HUES6 (cell line): ENCODE results near the gene TAF11L6.
"Not testable (repeated sequence)": the region's sequence is repeated elsewhere in the genome, so short reads cannot be mapped to it uniquely, and the experiment has no call there.

Experiments
- H3K27ac ChIP-seq: 2 replicates; pipeline ENCODE4 v1.7.0; 2013; ENCODE audit warnings: low read depth, mild to moderate bottlenecking, low read length, inconsistent platforms
- H3K27me3 ChIP-seq: 2 replicates; pipeline ENCODE4 v1.6.1; 2013; ENCODE audit warnings: low read length; ENCODE audit not compliant: control insufficient read depth, insufficient read depth
- H3K36me3 ChIP-seq: 2 replicates; pipeline ENCODE4 v1.6.1; 2013; ENCODE audit warnings: low read length; ENCODE audit not compliant: control insufficient read depth, insufficient read depth
- H3K4me1 ChIP-seq: 2 replicates; pipeline ENCODE4 v1.6.1; 2013; ENCODE audit warnings: low read length; ENCODE audit not compliant: control insufficient read depth, insufficient read depth
- H3K4me3 ChIP-seq: 2 replicates; pipeline ENCODE4 v1.5.1; 2013; ENCODE audit warnings: low read depth, low read length
- H3K9ac ChIP-seq: one replicate; pipeline ENCODE4 v1.6.1; 2013; ENCODE audit warnings: mild to moderate bottlenecking, low read length
- H3K9me3 ChIP-seq: 2 replicates; pipeline ENCODE4 v1.6.1; 2013; ENCODE audit warnings: low read depth, low read length; ENCODE audit not compliant: control insufficient read depth, insufficient read depth

Gene TAF11L6

DNA sequence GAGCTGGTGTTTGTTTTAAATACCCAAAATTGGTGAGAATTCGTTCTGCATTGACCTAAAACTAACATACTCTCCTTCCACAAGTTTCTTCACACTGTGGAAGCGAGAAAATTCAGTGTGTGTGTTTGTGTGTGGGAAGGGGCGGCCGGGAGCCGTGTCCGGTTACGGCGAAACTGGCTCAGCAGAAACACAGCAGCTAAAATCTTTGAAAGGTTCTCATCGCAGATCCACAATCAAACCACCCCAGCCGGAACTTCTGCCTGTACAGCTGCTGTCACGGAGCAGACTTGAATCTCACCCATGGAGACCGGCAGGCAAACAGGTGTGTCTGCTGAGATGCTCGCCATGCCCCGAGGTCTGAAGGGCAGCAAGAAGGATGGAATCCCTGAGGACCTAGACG, at the start of gene TAF11L6:
TSS of gene TAF11L6 (plus strand) at position 301 of the 400 bp plus-strand sequence.
- H3K27me3 ChIP-seq, H3K36me3 ChIP-seq, H3K9me3 ChIP-seq, H3K4me1 ChIP-seq, H3K4me3 ChIP-seq, H3K27ac ChIP-seq, H3K9ac ChIP-seq: not testable (repeated sequence)

DNA sequence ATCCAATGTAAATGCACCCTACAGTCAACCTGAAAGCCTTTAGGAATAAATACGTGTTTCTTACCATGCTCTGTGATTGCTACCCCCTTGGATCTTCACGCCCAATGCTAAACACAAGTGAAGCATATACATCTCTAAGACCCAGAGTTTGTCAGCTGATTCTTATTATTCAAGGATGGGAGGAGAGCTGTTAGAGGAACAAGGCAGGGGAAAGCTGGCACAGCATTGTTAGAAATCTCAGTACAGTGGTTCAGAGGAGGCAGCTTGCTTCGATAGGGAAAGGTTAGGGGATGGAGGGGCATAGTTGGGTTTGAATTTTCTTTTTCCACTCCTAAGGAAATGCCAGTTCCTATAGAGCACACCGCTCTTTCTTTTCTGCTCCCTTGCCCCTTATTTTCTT, 47.1 kb upstream of the TAF11L6 start:
- no peaks in the 10 kb centered on the region for H3K36me3 ChIP-seq
- H3K4me1 ChIP-seq, result peaks cover 2% of the 10 kb centered on the region; the same call in 1 of the 2 replicates
- no peak overlapping the region for H3K4me3 ChIP-seq
- no peak overlapping the region for H3K9ac ChIP-seq
- H3K27me3 ChIP-seq, result no peaks in the 10 kb centered on the region
- no peak overlapping the region for H3K27ac ChIP-seq
- no peaks in the 10 kb centered on the region for H3K9me3 ChIP-seq

DNA sequence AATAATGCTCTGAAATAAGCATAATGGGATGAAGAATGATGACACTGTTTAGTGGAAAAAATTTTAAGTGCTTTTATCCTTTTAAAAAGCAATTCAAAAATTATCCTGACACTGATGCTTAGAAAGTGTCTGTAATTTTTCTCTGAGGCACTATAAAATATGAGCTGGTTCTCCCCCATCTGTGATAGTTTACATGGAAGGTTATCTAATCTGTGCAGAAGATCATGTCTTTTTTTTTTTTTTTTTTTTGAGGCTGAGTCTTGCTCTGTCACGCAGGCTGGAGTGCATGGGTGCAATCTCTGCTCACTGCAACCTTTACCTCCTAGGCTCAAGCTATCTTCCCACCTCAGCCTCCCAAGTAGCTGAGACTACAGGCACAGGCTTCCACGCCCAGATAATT, 45.7 kb upstream of the TAF11L6 start:
- Histone ChIP-seq H3K36me3 (no peaks in the 10 kb centered on the region), H3K9ac (no peak overlapping the region), H3K4me1 (peaks cover 2% of the 10 kb centered on the region; the same call in 1 of the 2 replicates), H3K9me3 (no peaks in the 10 kb centered on the region), H3K27ac (no peak overlapping the region), H3K4me3 (no peak overlapping the region), H3K27me3 (no peaks in the 10 kb centered on the region)

DNA sequence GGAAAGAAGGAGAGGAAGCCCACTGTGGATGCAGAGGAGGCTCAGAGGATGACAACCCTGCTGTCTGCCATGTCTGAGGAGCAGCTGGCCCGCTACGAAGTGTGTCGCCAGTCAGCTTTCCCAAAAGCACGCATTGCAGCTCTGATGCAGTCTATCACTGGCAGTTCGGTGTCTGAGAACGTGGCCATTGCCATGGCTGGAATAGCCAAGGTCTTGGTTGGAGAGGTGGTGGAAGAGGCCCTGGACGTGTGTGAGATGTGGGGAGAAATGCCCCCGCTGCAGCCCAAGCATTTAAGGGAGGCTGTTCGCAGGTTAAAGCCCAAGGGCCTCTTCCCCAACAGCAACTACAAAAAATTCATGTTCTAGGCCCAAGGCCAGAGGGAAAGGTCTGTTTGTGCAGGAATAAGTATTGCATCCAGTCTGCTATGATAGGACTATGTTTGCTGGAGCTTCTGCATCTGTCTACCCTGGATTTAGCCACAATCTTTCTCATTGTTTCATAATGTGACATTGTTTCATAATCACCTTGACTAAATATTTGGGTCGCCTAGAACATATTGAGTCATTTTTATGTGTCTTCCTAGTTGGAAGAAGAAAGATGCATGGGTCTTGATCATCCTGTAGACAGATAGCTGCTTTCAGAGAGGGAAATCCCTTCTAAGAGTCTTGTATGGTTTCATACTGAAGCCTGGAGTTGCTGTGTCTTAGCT, 41.9 kb upstream of the TAF11L6 start:
- H3K27ac ChIP-seq, H3K4me3 ChIP-seq, H3K9me3 ChIP-seq, H3K27me3 ChIP-seq, H3K36me3 ChIP-seq, H3K4me1 ChIP-seq, H3K9ac ChIP-seq: not testable (repeated sequence)

DNA sequence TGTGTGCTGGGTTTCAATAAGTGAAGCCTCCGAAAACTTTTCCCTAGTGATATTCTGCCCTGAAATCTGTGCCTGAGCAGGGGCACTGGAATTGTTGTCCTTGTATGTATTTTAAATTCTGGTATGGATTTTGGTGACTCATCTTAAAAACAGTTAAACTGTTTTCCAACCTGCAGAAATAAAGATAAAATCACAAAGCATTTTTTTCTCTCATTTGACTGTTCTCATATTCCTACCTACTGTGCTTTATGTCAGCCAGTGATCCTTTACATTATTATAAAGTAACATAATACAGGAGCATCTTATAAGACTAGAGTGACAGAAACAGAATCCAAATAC, 41.3 kb upstream of the TAF11L6 start:
- Histone ChIP-seq H3K27me3 (no peaks in the 10 kb centered on the region), H3K27ac (no peak overlapping the region), H3K4me3 (no peak overlapping the region), H3K9me3 (no peaks in the 10 kb centered on the region), H3K9ac (no peak overlapping the region), H3K36me3 (no peaks in the 10 kb centered on the region), H3K4me1 (no peaks in the 10 kb centered on the region)

DNA sequence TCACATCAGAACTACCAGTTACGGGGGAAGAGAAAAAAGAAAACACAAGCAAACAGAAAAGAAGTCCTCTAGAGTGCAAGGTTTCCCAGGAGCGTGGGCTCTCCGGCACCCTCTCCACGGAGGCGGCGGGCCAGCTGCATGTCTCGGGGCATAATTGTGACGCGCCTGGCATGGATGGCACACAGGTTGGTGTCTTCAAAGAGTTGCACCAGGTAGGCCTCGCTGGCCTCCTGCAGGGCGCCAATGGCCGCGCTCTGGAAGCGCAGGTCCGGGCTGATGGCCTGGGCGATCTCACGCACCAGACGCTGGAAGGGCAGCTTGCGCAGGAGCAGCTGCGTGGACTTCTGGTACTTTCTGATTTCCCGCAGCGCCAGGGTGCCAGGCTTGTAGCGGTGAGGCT, 37.2 kb upstream of the TAF11L6 start:
- H3K9me3 ChIP-seq, H3K27ac ChIP-seq, H3K9ac ChIP-seq, H3K4me1 ChIP-seq, H3K4me3 ChIP-seq, H3K36me3 ChIP-seq, H3K27me3 ChIP-seq: not testable (repeated sequence)

DNA sequence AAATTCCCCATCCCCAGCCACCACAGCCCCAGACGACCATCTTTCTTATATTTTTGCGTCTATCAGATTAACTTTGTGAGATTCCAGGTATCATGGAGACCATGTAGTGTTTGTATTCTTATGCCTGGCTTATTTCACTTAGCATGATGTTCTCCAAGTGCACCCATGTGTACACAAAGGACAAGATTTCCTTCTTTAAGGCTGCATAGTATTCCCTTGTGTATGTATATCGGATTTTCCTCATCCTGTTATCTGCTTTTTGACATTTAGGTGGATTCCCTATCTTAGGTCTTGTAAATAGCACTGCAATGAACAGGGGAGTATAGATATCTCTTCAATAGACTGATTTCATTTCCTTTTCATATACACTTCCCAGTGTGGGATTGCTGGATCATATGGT, 35.7 kb upstream of the TAF11L6 start:
- no peaks in the 10 kb centered on the region for H3K4me1 ChIP-seq
- H3K9me3 ChIP-seq, result peaks cover 4% of the 10 kb centered on the region; the same call in 1 of the 2 replicates
- no peak overlapping the region for H3K27ac ChIP-seq

DNA sequence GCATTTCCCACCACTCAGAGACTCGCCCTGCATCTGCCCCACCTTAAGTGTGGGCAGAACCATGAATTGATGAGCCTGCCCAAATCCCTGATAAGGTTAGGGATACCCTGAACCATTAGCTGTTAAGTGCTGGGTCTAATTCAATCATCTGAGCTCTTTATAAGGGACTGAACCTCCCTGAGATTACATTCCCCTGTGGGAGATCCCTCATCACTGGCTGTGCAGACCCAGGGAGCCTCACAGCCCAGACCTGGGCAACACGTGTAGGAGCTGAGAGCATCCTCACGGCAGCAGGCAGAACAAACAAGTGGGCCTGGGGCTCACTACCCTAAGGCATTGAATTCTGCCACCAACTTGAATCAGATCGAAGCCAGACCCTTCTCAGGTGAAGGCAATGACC, 31.0 kb upstream of the TAF11L6 start:
- H3K27ac ChIP-seq, result no peak overlapping the region

More for the DNA sequence above, 35.7 kb upstream of the TAF11L6 start:
- no peaks in the 10 kb centered on the region for H3K27me3 ChIP-seq
- no peak overlapping the region for H3K4me3 ChIP-seq
- H3K9ac ChIP-seq, result no peak overlapping the region
- H3K36me3 ChIP-seq, result no peaks in the 10 kb centered on the region

DNA sequence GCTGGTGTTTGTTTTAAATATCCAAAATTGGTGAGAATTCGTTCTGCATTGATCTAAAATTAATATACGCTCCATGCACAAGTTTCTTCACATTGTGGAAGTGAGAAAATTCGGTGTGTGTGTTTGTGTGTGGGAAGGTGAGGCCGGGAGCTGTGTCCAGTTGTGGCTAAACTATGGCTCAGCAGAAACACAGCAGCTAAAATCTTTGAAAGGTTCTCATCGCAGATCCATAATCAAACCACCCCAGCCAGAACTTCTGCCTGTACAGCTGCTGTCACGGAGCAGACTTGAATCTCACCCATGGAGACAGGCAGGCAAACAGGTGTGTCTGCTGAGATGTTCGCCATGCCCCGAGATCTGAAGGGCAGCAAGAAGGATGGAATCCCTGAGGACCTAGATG, 30.5 kb upstream of the TAF11L6 start, which contains the start of gene TAF11L2:
TSS of gene TAF11L2 (plus strand) at position 301 of the 400 bp plus-strand sequence.
- H3K36me3 ChIP-seq, H3K9ac ChIP-seq, H3K27ac ChIP-seq, H3K4me1 ChIP-seq, H3K4me3 ChIP-seq, H3K27me3 ChIP-seq, H3K9me3 ChIP-seq: not testable (repeated sequence)

More for the DNA sequence above, 31.0 kb upstream of the TAF11L6 start:
- Histone ChIP-seq H3K9ac (no peak overlapping the region), H3K36me3 (no peaks in the 10 kb centered on the region), H3K27me3 (no peaks in the 10 kb centered on the region), H3K4me1 (no peaks in the 10 kb centered on the region), H3K9me3 (peaks cover 4% of the 10 kb centered on the region; the same call in 1 of the 2 replicates), H3K4me3 (no peak overlapping the region)

DNA sequence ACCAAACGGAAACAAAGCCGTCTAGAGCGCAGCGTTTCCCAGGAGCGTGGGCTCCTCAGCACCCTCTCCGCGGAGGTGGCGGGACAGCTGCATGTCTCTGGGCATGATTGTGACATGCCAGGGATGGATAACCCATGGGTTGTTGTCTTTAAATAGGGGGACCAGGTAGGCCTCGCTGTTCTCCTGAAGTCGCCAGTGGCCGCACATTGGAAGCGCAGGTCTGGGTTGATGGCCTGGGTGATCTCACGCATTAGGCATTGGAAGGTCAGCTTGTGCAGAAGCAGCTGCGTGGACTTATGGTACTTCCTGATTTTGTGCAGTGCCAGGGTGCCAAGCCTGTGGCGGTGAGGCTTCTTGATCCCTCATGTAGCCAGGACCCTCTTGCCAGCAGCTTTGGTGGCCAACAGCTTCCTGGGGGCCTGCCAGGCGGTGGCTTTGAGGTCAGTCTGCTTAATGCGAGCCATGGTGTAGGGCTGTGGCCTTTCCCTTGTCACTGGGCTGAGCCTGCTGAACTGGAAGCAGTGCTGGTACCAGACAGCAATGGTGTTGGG, 16.6 kb upstream of the TAF11L6 start:
- Histone ChIP-seq H3K4me3 (no peak overlapping the region), H3K4me1 (no peaks in the 10 kb centered on the region), H3K36me3 (no peaks in the 10 kb centered on the region), H3K9ac (no peak overlapping the region), H3K27ac (no peak overlapping the region), H3K27me3 (no peaks in the 10 kb centered on the region), H3K9me3 (no peaks in the 10 kb centered on the region)

DNA sequence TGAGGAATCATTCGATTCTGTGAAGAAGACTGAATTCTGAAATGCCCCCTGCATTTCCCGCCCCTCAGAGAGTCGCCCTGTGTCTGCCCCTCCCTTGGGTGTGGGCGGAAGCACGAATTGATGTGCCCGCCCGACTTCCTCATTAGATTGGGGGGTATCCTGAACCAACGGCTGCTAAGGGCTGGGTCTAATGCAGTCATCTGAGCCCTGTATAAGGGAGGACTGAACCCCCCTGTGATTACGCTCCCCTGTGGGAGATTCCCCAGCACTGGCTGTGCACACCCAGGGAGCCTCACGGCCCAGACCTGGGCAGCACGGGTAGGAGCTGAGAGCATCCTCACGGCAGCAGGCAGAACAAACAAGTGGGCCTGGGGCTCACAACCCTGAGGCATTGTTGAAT, 10.9 kb upstream of the TAF11L6 start:
- not testable (repeated sequence) for H3K4me3 ChIP-seq, H3K27ac ChIP-seq, H3K9me3 ChIP-seq, H3K4me1 ChIP-seq, H3K27me3 ChIP-seq, H3K36me3 ChIP-seq, H3K9ac ChIP-seq
